Breast epithelium (tissue), 3 donors: ENCODE measurements around the gene KCNK4.

Experiments
- POLR2A ChIP-seq: fragments of 450-650 bp; IDR thresholded peaks from one replicate; pipeline ENCODE4 v1.6.1; 2016; ENCODE audit warnings: antibody characterized with exemption, mild to moderate bottlenecking, moderate library complexity
- POLR2AphosphoS5 ChIP-seq, 3 donors: sonication (generic); formaldehyde crosslinking; IDR thresholded peaks; one replicate each; pipeline ENCODE4 v1.6.1; 2017; ENCODE audit warnings: antibody characterized with exemption in 3 of 3
- TF ChIP-seq, protein P1 (sequence below), 3 donors: fragments of 450-650 bp; IDR thresholded peaks; one replicate each; pipeline ENCODE4 v1.5.1; 2016 to 2017; ENCODE audit warnings: antibody characterized with exemption in 3 of 3, mild to moderate bottlenecking in 3 of 3, moderate library complexity in 3 of 3

DNA sequence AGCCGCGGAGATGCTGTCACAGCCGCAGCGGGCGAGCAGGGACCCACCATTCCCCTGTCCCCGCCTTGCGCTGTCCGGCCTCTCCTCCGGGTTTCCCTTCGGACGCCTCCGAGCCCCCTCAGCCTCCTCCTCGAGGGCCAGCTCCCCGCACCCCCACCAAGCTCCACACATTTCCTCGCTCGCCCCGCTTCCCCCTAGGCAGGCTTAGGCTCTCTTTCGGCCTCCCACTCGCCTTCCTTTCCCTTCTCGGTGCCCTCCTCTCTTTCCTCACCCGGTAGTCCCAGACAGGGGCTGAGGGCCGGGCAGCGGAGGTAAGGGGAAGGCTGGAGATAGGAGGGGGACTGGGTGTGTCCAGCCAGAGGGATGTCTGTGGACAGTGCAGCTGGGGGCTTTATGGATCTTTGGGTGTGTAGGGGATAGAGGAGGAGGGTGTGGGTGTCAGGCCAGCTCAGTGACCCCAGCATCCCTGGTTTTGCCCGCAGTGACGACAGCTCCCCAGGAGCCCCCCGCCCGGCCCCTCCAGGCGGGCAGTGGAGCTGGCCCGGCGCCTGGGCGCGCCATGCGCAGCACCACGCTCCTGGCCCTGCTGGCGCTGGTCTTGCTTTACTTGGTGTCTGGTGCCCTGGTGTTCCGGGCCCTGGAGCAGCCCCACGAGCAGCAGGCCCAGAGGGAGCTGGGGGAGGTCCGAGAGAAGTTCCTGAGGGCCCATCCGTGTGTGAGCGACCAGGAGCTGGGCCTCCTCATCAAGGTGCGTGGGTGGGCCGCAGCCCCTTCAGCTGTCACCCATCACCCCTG, 1.6 kb downstream of the KCNK4 start:
- TF ChIP-seq POLR2A (no peak), POLR2AphosphoS5 (IDR thresholded peaks at IDR 0.05) (no peak)
- TF ChIP-seq, protein P1, sequence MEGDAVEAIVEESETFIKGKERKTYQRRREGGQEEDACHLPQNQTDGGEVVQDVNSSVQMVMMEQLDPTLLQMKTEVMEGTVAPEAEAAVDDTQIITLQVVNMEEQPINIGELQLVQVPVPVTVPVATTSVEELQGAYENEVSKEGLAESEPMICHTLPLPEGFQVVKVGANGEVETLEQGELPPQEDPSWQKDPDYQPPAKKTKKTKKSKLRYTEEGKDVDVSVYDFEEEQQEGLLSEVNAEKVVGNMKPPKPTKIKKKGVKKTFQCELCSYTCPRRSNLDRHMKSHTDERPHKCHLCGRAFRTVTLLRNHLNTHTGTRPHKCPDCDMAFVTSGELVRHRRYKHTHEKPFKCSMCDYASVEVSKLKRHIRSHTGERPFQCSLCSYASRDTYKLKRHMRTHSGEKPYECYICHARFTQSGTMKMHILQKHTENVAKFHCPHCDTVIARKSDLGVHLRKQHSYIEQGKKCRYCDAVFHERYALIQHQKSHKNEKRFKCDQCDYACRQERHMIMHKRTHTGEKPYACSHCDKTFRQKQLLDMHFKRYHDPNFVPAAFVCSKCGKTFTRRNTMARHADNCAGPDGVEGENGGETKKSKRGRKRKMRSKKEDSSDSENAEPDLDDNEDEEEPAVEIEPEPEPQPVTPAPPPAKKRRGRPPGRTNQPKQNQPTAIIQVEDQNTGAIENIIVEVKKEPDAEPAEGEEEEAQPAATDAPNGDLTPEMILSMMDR (IDR thresholded peaks at IDR 0.05): no peak
